ENCODE data around the gene MSX2. TPM values are rescaled to one million over a fixed set of nuclear protein-coding genes. Genes with fewer than 3 reads are reported as not detected.
A peak's percentile ranks its signal among the peaks of the same experiment; 100 is the strongest.

MSX2 gene
- total RNA-seq, 1 donor from 2014 or later = 0.27 TPM

- Histone ChIP-seq H3K27me3 (ENCODE audit: low read depth) (peaks cover 30% of the 10 kb centered on the region), H3K4me3 (no peak overlapping the region), H3K27ac (no peak overlapping the region), H3K36me3 (no peaks in the 10 kb centered on the region), H3K9me3 (no peaks in the 10 kb centered on the region), H3K4me1 (no peaks in the 10 kb centered on the region)
- TF ChIP-seq CTCF (IDR thresholded peaks at IDR 0.05) = no peak
- intact Hi-C loops (cut with DNase I) = no loop called here
- DNase-seq (no peak), ATAC-seq (no peak)
These were observed 16.7 kb upstream of the MSX2 start for GRCh38 chr5:174707671-174708070.

GRCh38 chr5:174708476-174709207, 15.7 kb upstream of the MSX2 start:
- intact Hi-C loops (cut with DNase I) = no loop called here
- no peaks in the 10 kb centered on the region for H3K4me1 ChIP-seq
- no peak overlapping the region for H3K4me3 ChIP-seq
- H3K36me3 ChIP-seq = no peaks in the 10 kb centered on the region
- H3K27me3 ChIP-seq (ENCODE audit: low read depth) = peaks cover 38% of the 10 kb centered on the region
- H3K27ac ChIP-seq = no peak overlapping the region
- no peaks in the 10 kb centered on the region for H3K9me3 ChIP-seq
- DNase-seq (no peak), ATAC-seq (peak in 1 of 2 donors; percentile 19)
- TF ChIP-seq CTCF (IDR thresholded peaks at IDR 0.05) = no peak

DNA sequence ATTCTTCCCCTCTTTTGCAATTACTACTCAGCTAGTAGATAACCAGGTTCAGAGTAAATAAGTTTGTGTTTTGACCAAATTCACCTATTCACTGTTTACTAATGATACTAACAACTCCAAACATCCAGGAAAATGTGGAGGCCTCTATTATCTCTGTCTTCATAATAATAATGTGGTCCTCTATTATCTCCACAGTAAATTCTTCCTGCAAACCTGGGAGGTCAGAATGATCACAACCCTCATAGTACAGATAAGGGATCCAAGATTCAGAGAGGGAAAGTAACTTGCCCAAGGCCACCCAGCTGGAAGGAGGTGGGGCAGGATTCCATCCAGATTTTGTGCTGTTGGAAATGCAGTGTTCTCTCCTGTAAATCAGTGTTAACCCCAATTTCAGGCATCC, 9.6 kb upstream of the MSX2 start:
- no peaks in the 10 kb centered on the region for H3K36me3 ChIP-seq
- H3K9me3 ChIP-seq = no peaks in the 10 kb centered on the region
- H3K27me3 ChIP-seq (ENCODE audit: low read depth) = peaks cover 71% of the 10 kb centered on the region
- no peaks in the 10 kb centered on the region for H3K4me1 ChIP-seq
- no peak for TF ChIP-seq CTCF (IDR thresholded peaks at IDR 0.05)
- ATAC-seq (no peak), DNase-seq (no peak)
- intact Hi-C loops (cut with DNase I) = no loop called here
- H3K4me3 ChIP-seq = no peak overlapping the region
- no peak overlapping the region for H3K27ac ChIP-seq

DNA sequence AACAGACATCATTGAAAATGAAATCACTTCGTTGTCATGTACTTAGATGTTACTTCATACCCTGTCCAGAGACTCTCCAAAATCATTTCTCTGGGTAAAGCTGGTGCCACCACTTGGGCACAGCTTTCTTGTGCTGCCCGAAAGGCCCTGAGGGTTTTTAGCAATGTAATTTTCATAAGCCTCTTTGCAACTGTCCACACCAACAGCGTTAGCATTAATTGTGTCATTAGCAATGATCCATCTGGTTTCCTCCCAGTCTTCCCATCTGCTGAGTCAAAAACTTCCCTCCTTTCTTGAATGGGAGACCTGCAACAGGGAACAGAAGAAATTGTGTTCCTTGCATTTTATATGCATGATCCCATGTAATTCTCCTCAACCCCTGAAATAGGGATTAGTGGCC, 8.6 kb upstream of the MSX2 start:
- ATAC-seq (no peak), DNase-seq (no peak)
- Histone ChIP-seq H3K4me3 (no peak overlapping the region), H3K27ac (no peak overlapping the region), H3K36me3 (no peaks in the 10 kb centered on the region), H3K9me3 (no peaks in the 10 kb centered on the region), H3K27me3 (ENCODE audit: low read depth) (peaks cover 74% of the 10 kb centered on the region), H3K4me1 (peaks cover 4% of the 10 kb centered on the region)
- no peak for TF ChIP-seq CTCF (IDR thresholded peaks at IDR 0.05)
- intact Hi-C loops (cut with DNase I) = no loop called here

DNA sequence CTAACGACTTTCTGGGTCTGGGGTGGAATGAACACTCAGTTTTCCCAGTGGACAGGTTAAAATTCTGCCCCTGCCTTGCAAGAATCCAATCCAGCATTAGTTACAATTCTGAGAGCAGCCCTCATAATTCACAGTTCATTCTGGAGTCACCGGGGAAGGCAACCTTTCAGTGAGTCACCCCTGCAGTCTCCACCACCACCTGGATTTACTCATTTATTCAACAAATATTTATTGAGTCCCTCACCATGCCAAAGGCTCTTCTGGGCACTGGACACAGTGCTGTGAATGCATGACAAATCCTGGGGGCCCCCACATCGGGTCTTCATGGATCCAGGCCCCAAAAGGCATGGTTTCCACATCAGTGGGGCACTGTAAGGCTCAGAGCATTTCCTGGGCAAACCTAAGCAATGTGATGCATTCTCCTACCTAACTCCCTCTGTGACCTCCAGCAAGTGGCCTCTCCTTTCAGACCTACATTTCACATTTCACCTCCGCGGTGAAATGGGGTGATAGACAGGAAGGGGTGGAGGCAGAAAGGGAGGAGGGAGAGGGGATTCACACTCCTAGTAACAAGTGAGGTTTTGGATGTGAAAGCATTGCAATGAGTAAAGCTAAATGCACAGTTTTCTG, 6.4 kb upstream of the MSX2 start:
- Histone ChIP-seq H3K4me3 (no peak overlapping the region), H3K4me1 (peaks cover 8% of the 10 kb centered on the region), H3K9me3 (no peaks in the 10 kb centered on the region), H3K27me3 (ENCODE audit: low read depth) (peaks cover 77% of the 10 kb centered on the region), H3K36me3 (no peaks in the 10 kb centered on the region), H3K27ac (no peak overlapping the region)
- ATAC-seq (no peak), DNase-seq (no peak)
- intact Hi-C loops (cut with DNase I) = no loop called here
- TF ChIP-seq CTCF (IDR thresholded peaks at IDR 0.05) = no peak
